ACC112 (cell line): ENCODE measurements around the gene APCDD1L.

Experiments used
- H2AFZ ChIP-seq: fragments of 200-600 bp; sonication (generic); one replicate; pipeline ENCODE4 v1.6.0; 2017; ENCODE audit warnings: antibody characterized with exemption, low read length; ENCODE audit not compliant: unreplicated experiment
- H3K27ac ChIP-seq: fragments of 200-600 bp; sonication (generic); 2 replicates; pipeline ENCODE4 v1.5.1; 2014; ENCODE audit warnings: low read depth, mild to moderate bottlenecking, antibody characterized with exemption, low read length, moderate library complexity
- H3K27me3 ChIP-seq: fragments of 200-600 bp; sonication (generic); 2 replicates; pipeline ENCODE4 v1.6.1; 2014; ENCODE audit warnings: mild to moderate bottlenecking, antibody characterized with exemption, low read length, moderate library complexity, mixed read lengths; ENCODE audit not compliant: insufficient read depth
- H3K36me3 ChIP-seq: fragments of 200-600 bp; sonication (generic); 2 replicates; pipeline ENCODE4 v1.6.1; 2016; ENCODE audit warnings: mild to moderate bottlenecking, antibody characterized with exemption, low read length, moderate library complexity, mixed read lengths; ENCODE audit not compliant: insufficient read depth
- H3K4me1 ChIP-seq: fragments of 200-600 bp; sonication (generic); one replicate; pipeline ENCODE4 v1.6.1; 2016; ENCODE audit warnings: low read length, mixed read lengths; ENCODE audit not compliant: insufficient read depth, unreplicated experiment, control insufficient read depth
- H3K4me3 ChIP-seq: fragments of 200-600 bp; sonication (generic); 2 replicates; pipeline ENCODE4 v1.5.1; 2014; ENCODE audit warnings: mild to moderate bottlenecking, low read depth, low read length
- H3K79me2 ChIP-seq: fragments of 200-600 bp; sonication (generic); one replicate; pipeline ENCODE4 v1.6.0; 2016; ENCODE audit warnings: low read length; ENCODE audit not compliant: control insufficient read depth, unreplicated experiment, insufficient read depth

Gene APCDD1L

DNA sequence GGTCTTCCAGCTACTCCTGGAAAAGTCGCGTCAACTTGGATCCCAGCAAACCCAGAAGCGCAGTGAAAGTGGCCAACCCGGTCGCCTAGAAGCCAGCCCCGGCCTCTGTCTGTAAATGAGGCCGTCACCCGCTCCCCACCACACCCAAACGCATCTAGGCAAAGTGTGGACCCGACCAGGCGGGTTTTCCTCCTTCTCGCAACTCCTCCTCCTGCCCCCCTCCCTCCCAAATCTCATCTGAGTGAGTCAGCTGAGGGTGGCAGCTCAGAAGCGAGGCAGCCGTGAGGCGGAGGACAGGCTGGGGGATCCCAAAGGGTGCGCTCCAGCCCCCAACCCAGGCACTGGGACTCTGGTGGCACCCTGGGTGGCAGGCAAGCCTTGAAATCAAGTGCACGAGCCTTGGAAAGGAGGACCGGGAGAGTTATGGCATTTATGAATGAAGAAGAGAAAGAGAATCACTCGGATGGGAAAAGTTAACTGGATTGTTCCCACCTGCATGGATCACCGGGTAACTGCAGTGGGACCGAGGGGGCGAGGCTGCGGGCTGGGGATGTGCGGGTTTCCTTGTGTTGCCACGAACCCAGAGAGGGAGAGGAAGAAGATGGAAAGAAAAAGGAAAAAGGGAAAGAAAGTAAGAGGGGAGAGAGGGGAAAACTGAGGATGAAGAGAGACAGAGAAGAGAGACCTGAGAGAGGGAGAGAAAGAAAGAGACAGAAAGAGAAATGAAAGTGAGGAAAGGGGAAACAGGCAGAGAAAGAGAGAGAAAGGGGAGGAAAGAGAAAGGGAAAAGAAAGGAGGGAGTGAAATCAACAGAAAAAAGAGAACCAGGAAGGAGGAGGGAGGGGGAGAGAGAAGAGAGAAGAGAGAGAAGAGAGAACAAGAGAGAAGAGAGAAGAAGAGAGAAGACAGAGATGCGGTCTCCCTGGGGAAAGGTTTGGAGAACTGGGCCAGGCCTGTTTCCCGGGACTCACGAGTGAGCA lies at the start of gene APCDD1L:
APCDD1L (minus strand) TSS at position 167 of the 980 bp plus-strand sequence. CDS start 692 bp downstream, outside the sequence.
- H2AFZ ChIP-seq: peak within 1 kb of the TSS; percentile 98
- peaks cover 33% of the 10 kb centered on the region for H3K4me1 ChIP-seq
- H3K27me3 ChIP-seq: no peaks in the 10 kb centered on the region
- H3K4me3 ChIP-seq: peak within 1 kb of the TSS; percentile 91
- H3K79me2 ChIP-seq: peaks cover 42% of the 10 kb centered on the region
- H3K27ac ChIP-seq: no peak within 1 kb of the TSS; the same call in 1 of the 2 replicates
- no peaks in the 10 kb centered on the region for H3K36me3 ChIP-seq

DNA sequence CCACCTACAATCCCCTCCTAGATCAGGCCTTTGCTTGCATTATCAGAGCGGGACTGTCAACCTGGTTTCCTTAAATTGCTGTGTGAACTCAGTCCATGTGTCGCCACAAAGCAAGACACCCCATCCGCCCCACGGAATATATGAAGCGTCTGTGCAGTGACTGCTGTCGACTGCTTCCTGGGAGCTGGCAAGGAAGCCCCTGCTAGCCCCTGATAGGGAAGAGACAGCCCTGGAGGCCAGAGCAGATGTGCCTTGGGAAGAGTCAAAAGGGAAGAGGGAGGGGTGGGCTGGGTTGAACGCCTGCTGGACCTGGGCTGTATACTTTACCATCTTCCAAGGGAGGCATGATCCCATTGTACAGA lies 44.1 kb upstream of the APCDD1L start:
- Histone ChIP-seq H3K27ac (no peak overlapping the region), H3K27me3 (no peaks in the 10 kb centered on the region), H3K4me3 (no peak overlapping the region), H3K79me2 (no peaks in the 10 kb centered on the region), H3K4me1 (peaks cover 14% of the 10 kb centered on the region), H3K36me3 (no peaks in the 10 kb centered on the region), H2AFZ (no peak overlapping the region)

DNA sequence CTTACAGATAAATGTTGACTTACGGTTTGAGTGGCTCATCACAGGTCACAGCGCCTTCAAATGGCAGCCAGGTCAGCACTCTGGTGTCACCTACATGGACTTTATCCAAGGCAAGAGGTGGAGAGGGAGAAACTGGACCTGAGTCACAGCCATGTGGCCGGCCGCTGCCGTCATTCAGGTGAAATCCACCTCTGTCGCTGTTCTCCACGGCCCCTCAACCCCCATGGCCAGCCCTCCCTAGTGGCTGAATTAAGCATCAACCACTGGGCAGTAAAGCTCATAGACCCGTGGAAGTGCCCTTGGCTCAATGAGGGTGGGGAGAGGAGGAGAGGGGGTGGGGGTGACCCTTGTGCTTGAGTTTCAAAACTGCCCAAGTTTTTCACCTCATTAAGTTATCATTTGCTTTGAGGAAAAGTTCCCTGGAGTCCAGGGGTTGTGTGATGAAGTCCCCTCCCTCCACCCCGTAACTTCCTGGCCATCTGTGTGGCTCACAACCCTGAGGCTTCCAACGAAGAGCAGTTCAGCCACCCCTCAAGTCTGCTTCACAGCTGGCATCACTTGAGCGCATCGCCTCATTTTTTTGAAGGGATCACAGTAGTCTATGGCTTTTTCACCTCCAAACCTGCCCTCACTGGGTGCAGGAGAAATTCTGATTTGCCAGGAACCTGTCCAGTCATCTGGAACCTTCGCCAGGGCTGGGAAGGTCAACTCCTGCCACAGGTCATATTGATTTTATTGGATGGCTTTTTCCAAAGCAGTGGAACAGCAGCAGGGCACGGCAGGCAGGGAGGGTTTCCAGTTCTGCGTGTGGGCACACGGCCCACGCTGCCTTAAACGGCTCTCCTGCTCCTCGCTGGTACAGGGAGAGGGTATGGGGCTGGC lies 43.5 kb upstream of the APCDD1L start:
- Histone ChIP-seq H3K27me3 (no peaks in the 10 kb centered on the region), H2AFZ (no peak overlapping the region), H3K27ac (no peak overlapping the region), H3K36me3 (no peaks in the 10 kb centered on the region), H3K4me3 (no peak overlapping the region), H3K4me1 (peaks cover 18% of the 10 kb centered on the region), H3K79me2 (no peaks in the 10 kb centered on the region)

DNA sequence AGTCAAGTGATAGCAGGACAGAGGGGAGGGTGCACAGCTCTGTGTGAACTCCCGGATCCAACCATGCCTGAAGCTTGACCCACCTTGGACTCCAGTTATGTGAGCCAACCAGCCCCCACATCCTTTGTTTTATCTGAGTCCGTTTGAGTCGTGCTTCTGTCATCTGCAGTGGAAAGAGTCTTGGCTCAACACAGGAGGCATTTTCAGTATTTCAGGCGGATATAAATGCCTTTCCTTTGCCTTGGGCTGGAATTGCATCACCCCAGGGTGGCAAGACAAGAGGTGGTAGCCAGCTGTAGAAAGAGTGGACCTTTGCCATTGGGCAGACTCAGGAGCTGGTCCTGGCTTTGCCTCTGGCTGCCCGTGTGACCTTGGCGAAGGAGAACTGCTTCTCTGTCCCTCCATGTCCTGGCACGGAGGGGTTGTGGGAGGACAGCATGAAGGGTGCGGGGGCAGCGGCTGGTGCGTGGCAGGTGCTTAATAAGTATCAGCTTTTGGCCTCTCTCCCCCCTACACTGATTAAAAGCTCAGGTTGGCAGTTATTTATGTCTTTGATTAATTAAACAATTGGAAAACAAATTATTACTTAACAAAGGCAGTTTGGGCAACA lies 42.6 kb upstream of the APCDD1L start:
- Histone ChIP-seq H3K4me1 (peaks cover 18% of the 10 kb centered on the region), H3K79me2 (no peaks in the 10 kb centered on the region), H2AFZ (no peak overlapping the region), H3K36me3 (no peaks in the 10 kb centered on the region), H3K27ac (no peak overlapping the region), H3K27me3 (no peaks in the 10 kb centered on the region), H3K4me3 (no peak overlapping the region)

DNA sequence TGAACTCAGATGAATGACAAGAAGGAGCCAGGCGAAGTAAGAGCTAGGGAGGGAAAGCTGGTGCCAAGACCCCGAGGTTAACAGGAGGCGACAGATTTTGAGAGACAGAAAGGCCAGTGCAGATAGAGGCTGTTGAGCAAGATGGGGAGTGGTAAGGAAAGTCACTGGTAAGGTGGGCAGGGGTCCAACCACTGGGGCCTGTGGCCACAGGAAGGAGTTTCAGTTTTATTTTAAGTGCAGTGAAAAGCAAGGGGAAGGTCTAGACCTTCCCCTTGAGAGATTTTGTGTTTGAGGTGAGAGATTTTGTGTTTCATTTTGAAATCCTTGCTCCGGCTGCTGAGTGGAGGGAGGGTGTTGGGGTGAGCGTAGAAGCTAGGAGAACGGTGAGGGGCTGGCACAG lies 41.8 kb upstream of the APCDD1L start:
- Histone ChIP-seq H2AFZ (no peak overlapping the region), H3K4me1 (peaks cover 18% of the 10 kb centered on the region), H3K36me3 (no peaks in the 10 kb centered on the region), H3K79me2 (no peaks in the 10 kb centered on the region), H3K4me3 (no peak overlapping the region), H3K27me3 (no peaks in the 10 kb centered on the region), H3K27ac (no peak overlapping the region)

DNA sequence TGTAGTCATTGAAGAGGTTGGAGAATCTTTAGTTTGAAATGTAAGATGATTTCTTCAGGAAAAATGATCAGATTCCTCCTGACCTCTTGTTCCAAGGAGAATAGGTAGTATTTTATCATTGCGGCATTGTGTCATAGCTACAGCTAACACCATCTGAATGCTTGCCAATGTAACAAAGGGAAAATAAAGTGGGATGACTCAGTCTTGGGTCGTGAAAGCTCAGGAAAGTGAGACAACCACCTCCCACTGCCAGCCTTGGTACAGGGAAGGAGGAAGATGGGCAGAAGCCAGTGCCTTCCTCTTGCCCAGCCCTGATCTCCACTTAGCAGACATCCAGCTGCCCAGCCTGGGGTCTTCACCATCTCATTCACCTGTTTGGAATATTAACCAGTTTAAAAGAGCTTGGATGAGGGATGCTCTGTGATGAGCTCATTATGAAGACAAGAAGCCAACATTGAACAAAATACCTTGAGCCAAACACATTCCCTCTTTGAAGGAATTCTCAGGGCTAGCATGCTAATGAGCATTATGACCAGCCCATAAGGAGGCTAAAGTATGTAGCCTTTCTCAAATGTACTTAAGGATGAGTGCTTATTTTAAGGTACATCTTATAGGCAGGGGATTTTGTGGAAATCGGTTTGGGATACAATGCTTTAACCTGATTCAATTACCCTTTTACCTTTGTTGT lies 40.0 kb upstream of the APCDD1L start:
- H3K79me2 ChIP-seq: no peaks in the 10 kb centered on the region
- H3K27me3 ChIP-seq: no peaks in the 10 kb centered on the region
- H3K4me1 ChIP-seq: peaks cover 25% of the 10 kb centered on the region
- no peak overlapping the region for H2AFZ ChIP-seq
- H3K36me3 ChIP-seq: no peaks in the 10 kb centered on the region
- no peak overlapping the region for H3K4me3 ChIP-seq
- peak overlapping the region; percentile 25; the same call in 1 of the 2 replicates for H3K27ac ChIP-seq

DNA sequence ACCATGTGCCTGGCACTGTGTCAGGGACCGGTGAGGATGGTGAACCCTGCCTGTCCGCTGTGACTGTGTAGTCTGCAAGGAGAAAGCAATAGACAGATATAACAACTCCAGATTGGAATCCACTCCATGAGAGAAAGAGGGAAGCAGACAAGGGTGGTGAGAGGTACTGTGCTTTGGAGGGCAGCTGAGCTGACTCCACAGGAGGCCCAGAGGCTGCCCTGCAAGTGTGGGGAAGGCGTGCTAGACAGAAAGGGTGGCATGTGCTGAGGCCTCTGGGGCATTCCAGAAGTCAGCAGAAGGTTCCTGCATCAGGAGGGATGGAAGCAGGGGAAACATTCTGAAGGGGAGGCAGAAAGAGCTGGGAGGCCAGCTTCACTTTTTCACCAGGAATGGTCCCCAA lies 39.3 kb upstream of the APCDD1L start:
- peak overlapping the region; percentile 25; the same call in 1 of the 2 replicates for H3K27ac ChIP-seq

DNA sequence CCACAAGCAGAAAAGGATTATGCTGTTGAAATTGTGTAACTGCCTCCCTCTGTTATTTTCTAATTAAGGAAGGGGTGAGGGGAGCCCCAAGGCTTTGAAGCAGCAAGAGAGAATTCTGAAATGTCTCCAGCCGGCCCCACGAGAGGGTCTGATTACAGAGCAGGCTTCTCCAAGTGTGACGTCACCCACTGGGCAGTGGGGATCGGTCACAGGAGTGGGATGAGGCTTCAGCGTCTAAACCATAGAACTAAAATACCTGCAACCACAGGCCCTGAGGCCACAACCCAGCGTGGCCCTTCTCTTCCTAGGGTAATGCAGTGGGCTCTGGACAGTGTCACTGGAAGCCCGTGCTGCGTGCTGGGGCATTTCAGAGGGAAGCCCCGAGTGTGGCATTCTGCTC lies 38.6 kb upstream of the APCDD1L start:
- H2AFZ ChIP-seq: no peak overlapping the region
- no peaks in the 10 kb centered on the region for H3K79me2 ChIP-seq
- peaks cover 31% of the 10 kb centered on the region for H3K4me1 ChIP-seq
- H3K36me3 ChIP-seq: no peaks in the 10 kb centered on the region
- no peak overlapping the region for H3K27ac ChIP-seq
- H3K27me3 ChIP-seq: no peaks in the 10 kb centered on the region
- no peak overlapping the region for H3K4me3 ChIP-seq

More for the DNA sequence above, 39.3 kb upstream of the APCDD1L start:
- Histone ChIP-seq H3K27me3 (no peaks in the 10 kb centered on the region), H2AFZ (no peak overlapping the region), H3K4me1 (peaks cover 31% of the 10 kb centered on the region), H3K4me3 (no peak overlapping the region), H3K36me3 (no peaks in the 10 kb centered on the region), H3K79me2 (no peaks in the 10 kb centered on the region)

DNA sequence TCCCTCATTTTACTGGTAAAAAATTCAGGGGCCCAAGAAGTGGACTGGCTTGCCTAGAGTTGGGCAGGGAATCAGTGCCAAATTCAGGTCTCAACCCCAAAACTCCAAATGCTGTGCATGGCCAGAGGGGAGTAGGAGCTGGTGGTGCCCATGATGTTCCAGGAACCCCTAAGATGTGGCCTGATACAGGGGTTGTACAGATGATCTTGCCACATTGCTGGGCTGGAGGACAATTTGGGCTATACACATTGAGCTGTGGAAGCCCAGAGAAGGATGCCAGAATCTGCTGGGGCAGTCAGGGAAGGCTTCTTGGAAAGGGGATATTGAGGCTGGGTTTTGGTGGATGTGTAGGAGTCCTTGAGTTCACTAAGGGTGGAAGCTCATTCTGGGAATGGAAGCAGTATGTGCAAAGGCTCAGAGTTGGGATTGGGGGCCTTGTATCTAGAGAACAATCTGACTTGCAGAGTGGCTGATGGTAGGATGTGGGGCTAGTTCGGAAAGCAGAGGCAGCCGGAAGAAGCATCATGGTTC lies 38.0 kb upstream of the APCDD1L start:
- Histone ChIP-seq H3K36me3 (no peaks in the 10 kb centered on the region), H2AFZ (no peak overlapping the region), H3K27me3 (no peaks in the 10 kb centered on the region), H3K27ac (no peak overlapping the region), H3K4me1 (peaks cover 34% of the 10 kb centered on the region), H3K4me3 (no peak overlapping the region), H3K79me2 (no peaks in the 10 kb centered on the region)
